HEK293 (cell line): ENCODE data around the gene ZNF311.
A peak's percentile ranks its signal among the peaks of the same experiment; 100 is the strongest.

Source experiments
- CTCF ChIA-PET: fragments of 350-600 bp; formaldehyde crosslinking; extraction: SDS; loops from one replicate; lab custom pipeline; 2021; ENCODE audit warnings: antibody characterized with exemption; lab: Yijun Ruan, JAX
- POLR2A ChIA-PET: fragments of 300-600 bp; formaldehyde crosslinking; extraction: SDS; loops from one replicate; lab custom pipeline; 2020; ENCODE audit warnings: antibody characterized with exemption, inconsistent platforms; lab: Yijun Ruan, JAX
- H3K27ac ChIP-seq: fragments of 200-500 bp; sonication (Bioruptor generic); 2 replicates; pipeline ENCODE4 v1.5.1; 2014; ENCODE audit warnings: low read depth, low read length, control low read depth, inconsistent platforms; ENCODE audit errors: extremely low read depth
- H3K36me3 ChIP-seq, 2 experiments: fragments of 200-500 bp in 1 of 2; sonication (Bioruptor generic) in 1 of 2; 1 replicate in 1 of 2; 2 replicates in 1 of 2; pipeline ENCODE4 v1.5.1; 2014 to 2017; ENCODE audit warnings: inconsistent platforms in 2 of 2, low read length in 2 of 2; ENCODE audit not compliant: control insufficient read depth in 2 of 2, insufficient read depth in 1 of 2
- H3K4me1 ChIP-seq: fragments of 200-500 bp; sonication (Bioruptor generic); 2 replicates; pipeline ENCODE4 v1.5.1; 2014; ENCODE audit warnings: mild to moderate bottlenecking, low read length, inconsistent platforms; ENCODE audit not compliant: control insufficient read depth, insufficient read depth
- H3K4me3 ChIP-seq: 2 replicates; pipeline ENCODE4 v1.5.1; 2011; ENCODE audit warnings: low read depth, mild to moderate bottlenecking, control low read depth, low read length, moderate library complexity
- H3K9me3 ChIP-seq: fragments of 200-500 bp; sonication (Bioruptor generic); 2 replicates; pipeline ENCODE4 v1.5.1; 2014; ENCODE audit warnings: low read depth, low read length, inconsistent platforms; ENCODE audit not compliant: control insufficient read depth, insufficient read depth
- GLI4 ChIP-seq: fragments of 450-650 bp; formaldehyde crosslinking; IDR thresholded peaks from 2 replicates; pipeline ENCODE4 v1.5.1; 2016; ENCODE audit warnings: missing biosample characterization, missing genetic modification characterization
- HOXA7 ChIP-seq: sonication (generic); formaldehyde crosslinking; IDR thresholded peaks from 2 replicates; pipeline ENCODE4 v1.8.1; 2022; ENCODE audit warnings: missing genetic modification reagents, borderline replicate concordance
- KLF16 ChIP-seq: fragments of 450-650 bp; formaldehyde crosslinking; IDR thresholded peaks from 2 replicates; pipeline ENCODE4 v1.5.1; 2017; ENCODE audit warnings: missing biosample characterization, missing genetic modification characterization
- KLF9 ChIP-seq: fragments of 450-650 bp; formaldehyde crosslinking; IDR thresholded peaks from 2 replicates; pipeline ENCODE4 v1.5.1; 2016; ENCODE audit warnings: missing biosample characterization, missing genetic modification characterization, low read depth
- PRDM1 ChIP-seq: fragments of 450-650 bp; formaldehyde crosslinking; IDR thresholded peaks from 2 replicates; pipeline ENCODE4; 2016; ENCODE audit warnings: missing biosample characterization, missing genetic modification characterization
- SALL2 ChIP-seq: fragments of 450-650 bp; formaldehyde crosslinking; IDR thresholded peaks from 2 replicates; pipeline ENCODE4 v1.5.0; 2017; ENCODE audit warnings: missing biosample characterization, mild to moderate bottlenecking, missing genetic modification characterization, borderline replicate concordance
- SCRT1 ChIP-seq: fragments of 450-650 bp; formaldehyde crosslinking; IDR thresholded peaks from 2 replicates; pipeline ENCODE4 v1.5.1; 2016; ENCODE audit warnings: missing biosample characterization, missing genetic modification characterization, borderline replicate concordance
- YY2 ChIP-seq: fragments of 450-650 bp; formaldehyde crosslinking; IDR thresholded peaks from 2 replicates; pipeline ENCODE4 v1.5.1; 2016; ENCODE audit warnings: missing biosample characterization, missing genetic modification characterization
- ZBTB10 ChIP-seq: fragments of 450-650 bp; formaldehyde crosslinking; IDR thresholded peaks from 2 replicates; pipeline ENCODE4 v1.5.1; 2016; ENCODE audit warnings: missing biosample characterization, missing genetic modification characterization
- ZNF157 ChIP-seq: fragments of 450-650 bp; formaldehyde crosslinking; IDR thresholded peaks from 2 replicates; pipeline ENCODE4 v1.5.1; 2016; ENCODE audit warnings: missing biosample characterization, missing genetic modification characterization
- ZNF19 ChIP-seq: fragments of 450-650 bp; formaldehyde crosslinking; IDR thresholded peaks from 2 replicates; pipeline ENCODE4; 2016; ENCODE audit warnings: missing biosample characterization, missing genetic modification characterization, low read depth
- ZNF202 ChIP-seq: fragments of 450-650 bp; formaldehyde crosslinking; IDR thresholded peaks from 2 replicates; pipeline ENCODE4 v1.5.1; 2016; ENCODE audit warnings: missing biosample characterization, missing genetic modification characterization, borderline replicate concordance
- ZNF211 ChIP-seq: fragments of 450-650 bp; formaldehyde crosslinking; IDR thresholded peaks from 2 replicates; pipeline ENCODE4 v1.5.1; 2016; ENCODE audit warnings: low read depth, missing biosample characterization, missing genetic modification characterization
- ZNF23 ChIP-seq: fragments of 450-650 bp; formaldehyde crosslinking; IDR thresholded peaks from 2 replicates; pipeline ENCODE4 v1.5.1; 2016; ENCODE audit warnings: missing biosample characterization, missing genetic modification characterization, borderline replicate concordance
- ZNF366 ChIP-seq: fragments of 450-650 bp; formaldehyde crosslinking; conservative IDR thresholded peaks from 2 replicates; pipeline ENCODE4 v1.5.1; 2016; ENCODE audit warnings: missing biosample characterization, missing genetic modification characterization
- ZNF37A ChIP-seq: fragments of 450-650 bp; IDR thresholded peaks from 2 replicates; pipeline ENCODE4 v1.5.1; 2018; ENCODE audit warnings: missing biosample characterization, missing genetic modification characterization
- ZNF394 ChIP-seq: fragments of 450-650 bp; formaldehyde crosslinking; IDR thresholded peaks from 2 replicates; pipeline ENCODE4 v1.5.1; 2016; ENCODE audit warnings: missing biosample characterization, missing genetic modification characterization, mild to moderate bottlenecking, moderate library complexity, borderline replicate concordance
- ZNF416 ChIP-seq: fragments of 450-650 bp; formaldehyde crosslinking; IDR thresholded peaks from 2 replicates; pipeline ENCODE4 v1.5.1; 2016; ENCODE audit warnings: missing biosample characterization, missing genetic modification characterization
- ZNF426 ChIP-seq: fragments of 450-650 bp; formaldehyde crosslinking; IDR thresholded peaks from 2 replicates; pipeline ENCODE4 v1.5.1; 2017; ENCODE audit warnings: missing biosample characterization, missing genetic modification characterization, mild to moderate bottlenecking, inconsistent platforms, moderate library complexity
- ZNF580 ChIP-seq: fragments of 450-650 bp; formaldehyde crosslinking; IDR thresholded peaks from 2 replicates; pipeline ENCODE4 v1.5.1; 2016; ENCODE audit warnings: missing biosample characterization, missing genetic modification characterization
- ZNF623 ChIP-seq: fragments of 450-650 bp; formaldehyde crosslinking; IDR thresholded peaks from 2 replicates; pipeline ENCODE4 v1.5.1; 2016; ENCODE audit warnings: missing biosample characterization, missing genetic modification characterization
- ZNF626 ChIP-seq: fragments of 450-650 bp; sonication (Bioruptor Pico); formaldehyde crosslinking; IDR thresholded peaks from 2 replicates; pipeline ENCODE4 v1.5.1; 2018; ENCODE audit warnings: missing biosample characterization, missing genetic modification characterization, inconsistent platforms
- ZNF629 ChIP-seq: fragments of 450-650 bp; formaldehyde crosslinking; IDR thresholded peaks from 2 replicates; pipeline ENCODE4 v1.5.1; 2017; ENCODE audit warnings: missing biosample characterization, missing genetic modification characterization
- ZNF664 ChIP-seq: fragments of 450-650 bp; formaldehyde crosslinking; IDR thresholded peaks from 2 replicates; pipeline ENCODE4 v1.5.1; 2016; ENCODE audit warnings: missing biosample characterization, missing genetic modification characterization
- ZNF747 ChIP-seq: fragments of 450-650 bp; formaldehyde crosslinking; IDR thresholded peaks from 2 replicates; pipeline ENCODE4 v1.5.1; 2016; ENCODE audit warnings: missing biosample characterization, missing genetic modification characterization
- ZNF777 ChIP-seq: fragments of 450-650 bp; formaldehyde crosslinking; IDR thresholded peaks from 2 replicates; pipeline ENCODE4 v1.5.1; 2017; ENCODE audit warnings: missing biosample characterization, missing genetic modification characterization, borderline replicate concordance
- TF ChIP-seq, protein P1 (sequence below): fragments of 450-650 bp; formaldehyde crosslinking; IDR thresholded peaks from 2 replicates; pipeline ENCODE4 v1.5.1; 2016; ENCODE audit warnings: missing biosample characterization, missing genetic modification characterization

ZNF311 gene

GRCh38 chr6:28978133-28978491 lies 27.0 kb downstream of the ZNF311 start (continued):
- TF ChIP-seq, protein P1, sequence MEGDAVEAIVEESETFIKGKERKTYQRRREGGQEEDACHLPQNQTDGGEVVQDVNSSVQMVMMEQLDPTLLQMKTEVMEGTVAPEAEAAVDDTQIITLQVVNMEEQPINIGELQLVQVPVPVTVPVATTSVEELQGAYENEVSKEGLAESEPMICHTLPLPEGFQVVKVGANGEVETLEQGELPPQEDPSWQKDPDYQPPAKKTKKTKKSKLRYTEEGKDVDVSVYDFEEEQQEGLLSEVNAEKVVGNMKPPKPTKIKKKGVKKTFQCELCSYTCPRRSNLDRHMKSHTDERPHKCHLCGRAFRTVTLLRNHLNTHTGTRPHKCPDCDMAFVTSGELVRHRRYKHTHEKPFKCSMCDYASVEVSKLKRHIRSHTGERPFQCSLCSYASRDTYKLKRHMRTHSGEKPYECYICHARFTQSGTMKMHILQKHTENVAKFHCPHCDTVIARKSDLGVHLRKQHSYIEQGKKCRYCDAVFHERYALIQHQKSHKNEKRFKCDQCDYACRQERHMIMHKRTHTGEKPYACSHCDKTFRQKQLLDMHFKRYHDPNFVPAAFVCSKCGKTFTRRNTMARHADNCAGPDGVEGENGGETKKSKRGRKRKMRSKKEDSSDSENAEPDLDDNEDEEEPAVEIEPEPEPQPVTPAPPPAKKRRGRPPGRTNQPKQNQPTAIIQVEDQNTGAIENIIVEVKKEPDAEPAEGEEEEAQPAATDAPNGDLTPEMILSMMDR (tag by site-specific recombination), result no peak
- no peak for TF ChIP-seq YY2 (tag by site-specific recombination)

GRCh38 chr6:28977341-28978132 lies 27.6 kb downstream of the ZNF311 start:
- Histone ChIP-seq H3K4me3 (no peak overlapping the region), H3K9me3 (no peaks in the 10 kb centered on the region), H3K36me3 (no peaks in the 10 kb centered on the region), H3K27ac (no peak overlapping the region), H3K4me1 (peaks cover 5% of the 10 kb centered on the region; the same call in 1 of the 2 replicates)
- no peak for TF ChIP-seq ZNF629 (tag by site-specific recombination)
- no peak for TF ChIP-seq ZNF19
- TF ChIP-seq ZNF37A (tag by site-specific recombination), result no peak
- no peak for TF ChIP-seq GLI4 (tag by site-specific recombination)
- no peak for TF ChIP-seq ZNF777 (tag by site-specific recombination)
- TF ChIP-seq HOXA7, result no peak
- TF ChIP-seq ZNF202 (tag by site-specific recombination), result no peak
- TF ChIP-seq SALL2 (tag by site-specific recombination), result no peak
- no peak for TF ChIP-seq ZNF416 (tag by site-specific recombination)
- no peak for TF ChIP-seq ZNF23
- CTCF ChIA-PET, result interaction anchor here (1.4 kb wide), 1 partner anchor 39 kb away, joined by 6 read pairs; no protein-coding TSS in a partner anchor
- POLR2A ChIA-PET, result no interaction called here

DNA sequence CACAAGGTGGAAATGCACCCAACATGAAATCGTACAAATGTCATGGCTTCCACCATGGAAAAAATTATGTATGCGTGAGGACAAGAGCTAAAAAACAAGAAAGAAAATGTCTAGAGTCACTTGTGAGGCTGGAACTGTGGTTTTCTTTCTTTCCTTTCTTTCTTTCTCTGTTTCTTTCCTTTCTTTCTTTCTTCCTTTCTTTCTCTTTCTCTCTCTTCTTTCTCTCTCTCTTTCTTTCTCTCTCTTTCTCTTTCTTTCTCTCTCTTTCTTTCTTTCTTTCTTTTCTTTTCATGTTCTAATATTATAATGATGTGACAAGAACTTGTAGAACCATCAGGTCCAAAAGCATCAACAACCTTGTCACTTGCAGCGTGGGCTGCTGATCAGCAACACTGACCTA lies 28.4 kb downstream of the ZNF311 start:
- no peaks in the 10 kb centered on the region for H3K36me3 ChIP-seq
- POLR2A ChIA-PET, result no interaction called here
- H3K27ac ChIP-seq, result no peak overlapping the region
- H3K4me3 ChIP-seq, result no peak overlapping the region
- no peak for TF ChIP-seq ZNF747 (tag by site-specific recombination)
- TF ChIP-seq ZNF157, result no peak
- peak; percentile 87 for TF ChIP-seq PRDM1 (tag by site-specific recombination)
- peak; percentile 56 for TF ChIP-seq ZNF366 (tag by site-specific recombination)
- no peak for TF ChIP-seq ZNF394 (tag by site-specific recombination)
- TF ChIP-seq ZNF626 (tag by site-specific recombination), result no peak
- TF ChIP-seq, all 188 proteins: peak for 2
- Histone ChIP-seq H3K9me3 (no peaks in the 10 kb centered on the region), H3K4me1 (peaks cover 5% of the 10 kb centered on the region; the same call in 1 of the 2 replicates)
- CTCF ChIA-PET, result interaction anchor here (0.5 to 1.4 kb wide), 2 partner anchors 40 to 41 kb away, joined by 3 to 6 read pairs; no protein-coding TSS in a partner anchor

- ChIA-PET CTCF (interaction anchor here (0.6 kb wide), 1 partner anchor 7 kb away, joined by 3 read pairs; no protein-coding TSS in a partner anchor), POLR2A (no interaction called here)
- Histone ChIP-seq H3K4me3 (no peak overlapping the region), H3K36me3 (no peaks in the 10 kb centered on the region), H3K4me1 (no peaks in the 10 kb centered on the region), H3K9me3 (no peaks in the 10 kb centered on the region), H3K27ac (no peak overlapping the region)
- TF ChIP-seq ZNF664 (tag by site-specific recombination) (no peak), ZNF623 (tag by site-specific recombination) (no peak), ZNF211 (no peak), KLF9 (tag by site-specific recombination) (no peak), ZBTB10 (no peak), ZNF580 (tag by site-specific recombination) (no peak), KLF16 (tag by site-specific recombination) (no peak), ZNF202 (tag by site-specific recombination) (no peak), SCRT1 (tag by site-specific recombination) (no peak), ZNF426 (no peak)
Observed at GRCh38 chr6:28974505-28974904, 30.6 kb downstream of the ZNF311 start.
